ENCODE data around the gene PROP1. TPM values are rescaled to one million over a fixed set of nuclear protein-coding genes. Genes with fewer than 3 reads are reported as not detected.
A peak's percentile ranks its signal among the peaks of the same experiment; 100 is the strongest.
"Not testable (repeated sequence)": the region's sequence is repeated elsewhere in the genome, so short reads cannot be mapped to it uniquely, and the experiment has no call there.

Gene PROP1
- polyA plus RNA-seq (2013) = not detected

DNA sequence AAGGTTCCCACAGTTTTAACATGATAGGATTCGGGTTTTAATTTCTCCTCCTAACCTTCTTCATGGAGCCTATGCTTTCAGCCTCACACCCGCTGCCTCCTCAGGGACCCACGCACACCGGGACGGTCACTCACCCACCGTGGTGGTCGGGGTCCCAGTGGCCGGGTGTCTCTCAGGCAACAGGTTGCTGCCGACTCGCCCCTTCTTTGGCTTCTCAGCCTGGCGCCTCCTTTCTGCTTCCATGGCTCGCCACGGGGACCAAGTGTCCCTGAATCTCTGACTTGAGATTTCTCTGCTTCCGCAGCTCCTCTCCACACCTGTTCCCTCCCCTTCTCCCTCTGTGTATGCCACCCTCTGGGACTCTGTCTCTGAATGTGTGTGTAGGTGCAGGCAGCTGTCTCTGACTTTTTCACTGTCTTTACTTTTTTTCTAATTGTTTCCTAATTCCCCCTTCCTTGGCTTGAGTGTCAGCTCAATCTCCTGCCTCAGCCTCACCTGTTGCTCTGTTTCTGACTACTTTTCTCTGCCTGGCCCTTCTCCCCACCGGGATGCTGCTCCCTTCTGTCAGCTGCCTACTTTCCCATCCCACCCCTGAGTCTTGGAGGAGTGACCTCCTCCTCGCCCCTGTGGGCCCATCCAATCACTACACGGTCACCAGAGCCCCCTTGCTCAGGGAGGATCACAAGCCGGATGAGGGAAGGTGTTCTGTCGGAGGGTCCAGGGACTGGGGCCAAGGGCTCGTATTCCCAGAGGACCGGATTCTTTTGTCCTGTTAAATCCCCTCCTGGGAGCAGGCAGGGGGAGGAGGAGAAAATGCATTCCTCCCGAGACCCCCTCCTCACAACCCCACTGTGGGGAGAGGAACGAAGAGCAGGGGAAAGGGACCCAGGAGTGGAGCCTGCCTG is at the start of gene PROP1:
Gene PROP1 (minus strand): TSS at position 552 of the 905 bp plus-strand sequence. CDS start 309 bp downstream, at position 243.
- 62% methylated on average over 16 of the region's 23 CpGs for WGBS (ENCODE audit: insufficient coverage)
- Histone ChIP-seq H3K27me3 (replicated peaks in 2 of 5; ENCODE audit: control insufficient read depth in 4 of 5, insufficient read depth in 5 of 5, low read length in 4 of 5) (peaks cover 0 to 73% (median 13%) of the 10 kb centered on the region in 5 experiments), H3K4me1 (ENCODE audit: control extremely low read depth in 1 of 4, control insufficient read depth in 4 of 4, insufficient read depth in 4 of 4, low read length in 3 of 4) (no peaks in the 10 kb centered on the region), H3K36me3 (ENCODE audit: control insufficient read depth in 4 of 4, insufficient read depth in 4 of 4, low read length in 3 of 4) (no peaks in the 10 kb centered on the region), H3K27ac (ENCODE audit: insufficient read depth in 1 of 2, low read depth in 1 of 2, low read length in 2 of 2, poor library complexity in 1 of 2, severe bottlenecking in 2 of 2) (no peak within 1 kb of the TSS), H3K4me3 (ENCODE audit: control insufficient read depth in 1 of 7, extremely low read depth in 1 of 7, insufficient read depth in 4 of 7, low read depth in 2 of 7, low read length in 6 of 7) (no peak within 1 kb of the TSS), H3K9me3 (ENCODE audit: control extremely low read depth in 1 of 5, control insufficient read depth in 4 of 5, insufficient read depth in 2 of 5, low read depth in 1 of 5, low read length in 4 of 5) (no peaks in the 10 kb centered on the region)
- DNase-seq = no peak
- ChIA-PET CTCF (no interaction called here), POLR2A (no interaction called here)

DNA sequence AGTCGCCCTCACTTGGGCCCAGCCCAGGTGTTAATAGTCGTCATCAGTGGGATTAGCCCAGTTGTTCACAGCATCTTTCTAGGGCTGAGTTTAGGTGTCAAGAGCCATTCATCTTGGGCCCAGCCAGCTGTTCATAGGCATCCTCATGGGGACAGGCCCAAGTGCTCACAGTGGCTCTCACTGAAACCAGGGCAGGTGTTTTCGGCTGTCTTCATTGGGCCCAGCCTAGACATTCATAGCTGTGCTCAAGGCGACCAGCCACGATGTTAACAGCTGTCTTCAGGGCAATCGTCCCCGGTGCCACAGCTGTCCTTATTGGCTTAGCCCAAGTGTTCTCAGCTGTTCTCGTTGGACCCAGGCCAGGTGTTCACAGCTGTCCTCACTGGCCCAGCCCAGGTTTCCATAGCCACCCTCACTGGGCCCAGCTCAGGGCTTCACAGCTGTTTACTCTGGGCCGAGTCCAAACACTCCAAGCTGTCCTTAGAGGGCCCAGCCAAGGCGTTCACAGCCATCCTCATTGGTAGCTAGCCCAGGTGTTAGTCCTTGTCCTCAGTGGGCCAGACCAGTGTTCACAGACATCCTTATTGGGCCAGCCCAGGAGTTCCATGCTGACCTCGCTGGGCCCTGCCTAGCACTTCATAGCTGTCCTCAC is 23.5 kb upstream of the PROP1 start:
- H3K4me1 ChIP-seq (ENCODE audit: control extremely low read depth in 1 of 4, control insufficient read depth in 4 of 4, insufficient read depth in 4 of 4, low read length in 3 of 4); H3K4me3 ChIP-seq (ENCODE audit: control insufficient read depth in 1 of 7, extremely low read depth in 1 of 7, insufficient read depth in 4 of 7, low read depth in 2 of 7, low read length in 6 of 7); H3K36me3 ChIP-seq (ENCODE audit: control insufficient read depth in 4 of 4, insufficient read depth in 4 of 4, low read length in 3 of 4); H3K27ac ChIP-seq (ENCODE audit: insufficient read depth in 1 of 2, low read depth in 1 of 2, low read length in 2 of 2, poor library complexity in 1 of 2, severe bottlenecking in 2 of 2); POLR2A ChIA-PET; H3K27me3 ChIP-seq (replicated peaks in 2 of 5; ENCODE audit: control insufficient read depth in 4 of 5, insufficient read depth in 5 of 5, low read length in 4 of 5); CTCF ChIA-PET; H3K9me3 ChIP-seq (ENCODE audit: control extremely low read depth in 1 of 5, control insufficient read depth in 4 of 5, insufficient read depth in 2 of 5, low read depth in 1 of 5, low read length in 4 of 5); DNase-seq: not testable (repeated sequence)
- WGBS (ENCODE audit: insufficient coverage) = no CpG with 5 or more reads among the region's 11 CpGs

DNA sequence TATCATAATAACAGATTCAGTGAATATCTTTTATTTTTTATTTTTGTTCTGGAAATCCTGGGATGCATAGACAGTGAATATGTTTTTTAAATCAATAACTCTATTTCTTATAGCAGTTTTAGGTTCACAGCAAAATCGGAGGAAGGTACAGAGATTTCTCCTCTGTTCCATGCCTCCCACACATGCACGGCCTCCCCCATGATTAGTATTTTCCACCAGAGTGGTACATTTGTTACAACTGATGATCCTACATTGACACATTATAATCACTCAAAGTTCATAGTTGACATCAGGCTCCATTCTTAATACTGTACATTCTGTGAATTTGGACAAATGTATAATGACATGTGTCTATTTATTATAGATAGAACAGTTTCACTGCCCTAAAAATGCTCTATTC is 16.7 kb upstream of the PROP1 start:
- H3K36me3 ChIP-seq (ENCODE audit: control insufficient read depth in 4 of 4, insufficient read depth in 4 of 4, low read length in 3 of 4); POLR2A ChIA-PET; H3K4me1 ChIP-seq (ENCODE audit: control extremely low read depth in 1 of 4, control insufficient read depth in 4 of 4, insufficient read depth in 4 of 4, low read length in 3 of 4); CTCF ChIA-PET; DNase-seq; H3K4me3 ChIP-seq (ENCODE audit: control insufficient read depth in 1 of 7, extremely low read depth in 1 of 7, insufficient read depth in 4 of 7, low read depth in 2 of 7, low read length in 6 of 7); H3K27me3 ChIP-seq (replicated peaks in 2 of 5; ENCODE audit: control insufficient read depth in 4 of 5, insufficient read depth in 5 of 5, low read length in 4 of 5); H3K27ac ChIP-seq (ENCODE audit: insufficient read depth in 1 of 2, low read depth in 1 of 2, low read length in 2 of 2, poor library complexity in 1 of 2, severe bottlenecking in 2 of 2); H3K9me3 ChIP-seq (ENCODE audit: control extremely low read depth in 1 of 5, control insufficient read depth in 4 of 5, insufficient read depth in 2 of 5, low read depth in 1 of 5, low read length in 4 of 5): not testable (repeated sequence)
- WGBS (ENCODE audit: insufficient coverage) = no CpG with 5 or more reads among the region's 2 CpGs

DNA sequence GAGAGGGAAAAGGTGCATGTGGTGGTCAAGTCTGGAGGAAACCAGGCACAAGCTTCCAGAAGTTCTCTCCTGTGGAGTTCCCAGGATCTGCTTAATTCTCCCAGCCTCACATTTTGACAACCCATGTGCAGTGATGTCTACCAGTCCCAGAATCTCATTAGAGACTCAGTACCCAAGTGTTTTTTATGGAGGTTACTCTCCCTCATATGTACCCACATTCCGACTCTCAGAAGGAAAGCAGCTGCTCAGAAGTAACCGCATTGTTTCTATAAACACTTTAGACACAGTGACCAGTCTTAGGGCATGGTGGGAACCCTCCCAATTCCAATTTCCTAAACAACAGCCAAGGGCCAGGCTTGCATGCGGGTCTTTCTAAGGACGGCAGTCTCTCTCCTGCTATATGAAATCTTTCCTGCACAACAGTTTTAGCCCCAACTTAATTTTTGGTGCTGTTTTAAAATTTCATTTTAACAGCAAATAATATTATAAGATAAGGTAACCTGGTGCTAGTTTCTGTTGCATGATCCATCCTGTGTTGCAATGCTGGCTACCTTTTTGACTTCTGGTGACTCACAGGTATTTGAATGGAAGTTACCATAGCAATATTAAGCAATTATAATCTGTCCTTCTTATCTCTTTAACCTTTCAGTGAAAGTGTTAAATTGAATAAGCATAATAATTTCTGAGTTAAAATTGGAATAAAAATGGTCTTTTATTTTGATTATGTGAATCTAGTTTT is 15.9 kb upstream of the PROP1 start:
- CTCF ChIA-PET; POLR2A ChIA-PET; H3K27ac ChIP-seq (ENCODE audit: insufficient read depth in 1 of 2, low read depth in 1 of 2, low read length in 2 of 2, poor library complexity in 1 of 2, severe bottlenecking in 2 of 2): not testable (repeated sequence)

DNA sequence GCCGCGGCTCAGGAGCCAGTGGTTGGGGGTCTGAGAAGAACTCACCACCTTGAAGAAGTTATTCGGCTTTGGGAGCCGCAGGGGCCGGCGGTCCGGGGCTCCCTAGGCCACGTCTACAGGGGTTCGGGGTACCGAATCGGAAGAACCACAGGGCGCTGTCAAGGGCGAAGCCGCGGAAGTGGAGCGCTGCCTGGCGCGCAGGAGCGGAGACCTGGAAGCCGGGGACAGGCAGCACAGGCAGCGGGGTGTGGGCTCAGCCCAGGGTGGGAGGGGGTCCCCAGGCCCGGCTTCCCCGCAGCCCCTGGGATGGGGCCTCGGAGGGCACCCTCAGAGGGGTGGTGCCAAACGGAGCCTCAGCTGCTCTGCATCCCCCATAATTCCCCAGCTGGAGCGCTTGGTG is 11.2 kb upstream of the PROP1 start:
- DNase-seq = not testable (repeated sequence)

More for the DNA sequence above, 15.9 kb upstream of the PROP1 start:
- WGBS (ENCODE audit: insufficient coverage) = no CpG with 5 or more reads among the region's 4 CpGs
- H3K4me3 ChIP-seq (ENCODE audit: control insufficient read depth in 1 of 7, extremely low read depth in 1 of 7, insufficient read depth in 4 of 7, low read depth in 2 of 7, low read length in 6 of 7); DNase-seq; H3K36me3 ChIP-seq (ENCODE audit: control insufficient read depth in 4 of 4, insufficient read depth in 4 of 4, low read length in 3 of 4); H3K4me1 ChIP-seq (ENCODE audit: control extremely low read depth in 1 of 4, control insufficient read depth in 4 of 4, insufficient read depth in 4 of 4, low read length in 3 of 4); H3K9me3 ChIP-seq (ENCODE audit: control extremely low read depth in 1 of 5, control insufficient read depth in 4 of 5, insufficient read depth in 2 of 5, low read depth in 1 of 5, low read length in 4 of 5); H3K27me3 ChIP-seq (replicated peaks in 2 of 5; ENCODE audit: control insufficient read depth in 4 of 5, insufficient read depth in 5 of 5, low read length in 4 of 5): not testable (repeated sequence)

DNA sequence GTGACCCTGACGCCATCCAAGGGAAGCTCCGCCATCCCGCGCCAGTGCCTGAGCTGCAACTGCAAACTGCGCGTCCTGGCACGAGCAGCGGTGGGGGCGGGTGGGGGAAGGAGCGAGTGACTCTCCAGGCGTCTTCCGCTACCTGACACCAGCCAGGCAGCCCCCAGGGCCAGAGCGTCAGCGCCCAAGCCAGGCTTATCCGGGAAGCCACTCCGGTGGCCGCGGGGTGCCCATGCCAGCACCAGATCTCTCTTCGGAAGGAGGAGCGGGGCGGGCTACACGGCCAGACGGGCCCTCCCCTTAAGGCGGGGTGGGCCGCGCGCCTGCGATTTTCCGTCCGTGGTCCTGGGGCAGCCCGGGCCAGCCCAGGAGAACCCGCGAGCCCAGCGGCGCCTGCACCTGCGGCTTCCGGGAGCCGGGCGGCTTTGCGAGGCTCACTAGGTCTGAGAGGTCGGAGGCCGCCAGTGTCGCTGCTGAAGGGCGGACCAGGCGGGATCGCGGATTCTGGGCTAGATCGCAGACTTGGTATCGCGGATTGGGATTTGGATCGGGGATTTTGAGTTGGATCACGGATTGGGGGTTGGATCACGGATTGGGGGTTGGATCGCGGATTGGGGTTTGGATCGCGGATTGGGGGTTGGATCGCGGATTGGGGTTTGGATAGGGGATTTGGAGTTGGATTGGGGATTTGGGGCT is 10.6 kb upstream of the PROP1 start:
- H3K4me1 ChIP-seq (ENCODE audit: control extremely low read depth in 1 of 4, control insufficient read depth in 4 of 4, insufficient read depth in 4 of 4, low read length in 3 of 4); H3K9me3 ChIP-seq (ENCODE audit: control extremely low read depth in 1 of 5, control insufficient read depth in 4 of 5, insufficient read depth in 2 of 5, low read depth in 1 of 5, low read length in 4 of 5); POLR2A ChIA-PET; H3K36me3 ChIP-seq (ENCODE audit: control insufficient read depth in 4 of 4, insufficient read depth in 4 of 4, low read length in 3 of 4); H3K27ac ChIP-seq (ENCODE audit: insufficient read depth in 1 of 2, low read depth in 1 of 2, low read length in 2 of 2, poor library complexity in 1 of 2, severe bottlenecking in 2 of 2); CTCF ChIA-PET: not testable (repeated sequence)
- peak; percentile 32 to 39 (median 36) for DNase-seq
- Histone ChIP-seq H3K27me3 (replicated peaks in 2 of 5; ENCODE audit: control insufficient read depth in 4 of 5, insufficient read depth in 5 of 5, low read length in 4 of 5) (peaks cover 0 to 18% (median 0%) of the 10 kb centered on the region in 5 experiments), H3K4me3 (ENCODE audit: control insufficient read depth in 1 of 7, extremely low read depth in 1 of 7, insufficient read depth in 4 of 7, low read depth in 2 of 7, low read length in 6 of 7) (peak overlapping the region in 1 of 7 experiments; percentile 43)
- no CpG with 5 or more reads among the region's 59 CpGs for WGBS (ENCODE audit: insufficient coverage)

More for the DNA sequence above, 11.2 kb upstream of the PROP1 start:
- H3K4me1 ChIP-seq (ENCODE audit: control extremely low read depth in 1 of 4, control insufficient read depth in 4 of 4, insufficient read depth in 4 of 4, low read length in 3 of 4); H3K27ac ChIP-seq (ENCODE audit: insufficient read depth in 1 of 2, low read depth in 1 of 2, low read length in 2 of 2, poor library complexity in 1 of 2, severe bottlenecking in 2 of 2); POLR2A ChIA-PET; H3K4me3 ChIP-seq (ENCODE audit: control insufficient read depth in 1 of 7, extremely low read depth in 1 of 7, insufficient read depth in 4 of 7, low read depth in 2 of 7, low read length in 6 of 7); H3K36me3 ChIP-seq (ENCODE audit: control insufficient read depth in 4 of 4, insufficient read depth in 4 of 4, low read length in 3 of 4); H3K9me3 ChIP-seq (ENCODE audit: control extremely low read depth in 1 of 5, control insufficient read depth in 4 of 5, insufficient read depth in 2 of 5, low read depth in 1 of 5, low read length in 4 of 5); CTCF ChIA-PET: not testable (repeated sequence)
- WGBS (ENCODE audit: insufficient coverage) = no CpG with 5 or more reads among the region's 26 CpGs
- peaks cover 0 to 17% (median 0%) of the 10 kb centered on the region in 5 experiments for H3K27me3 ChIP-seq (replicated peaks in 2 of 5; ENCODE audit: control insufficient read depth in 4 of 5, insufficient read depth in 5 of 5, low read length in 4 of 5)
